ENCODE measurements around the gene ZNF391.

GRCh38 chr6:27426045-27426620, 37.6 kb downstream of the ZNF391 start:
- no peak for TF ChIP-seq POLR2A (IDR thresholded peaks at IDR 0.05)
- TF ChIP-seq CTCF (IDR thresholded peaks at IDR 0.05), result no peak

Measured in esophagus squamous epithelium (tissue), 4 donors.